ENCODE results near the gene CDKL2.

GRCh38 chr4:75659512-75660031 lies 29.2 kb upstream of the CDKL2 start:
- TF ChIP-seq CTCF (IDR thresholded peaks at IDR 0.05; ENCODE audit: low read depth, low read length) = no peak
- TF ChIP-seq MYC (IDR thresholded peaks at IDR 0.05; ENCODE audit: low read depth, low read length) = no peak
- TF ChIP-seq POLR2A (IDR thresholded peaks at IDR 0.05; ENCODE audit: extremely low read depth, insufficient read length) = no peak

All from NB4 (cell line).